ENCODE data around the gene MYO5A. TPM values are rescaled to one million over a fixed set of nuclear protein-coding genes. Genes with fewer than 3 reads are reported as not detected.

MYO5A gene
- total RNA-seq, 1 experiment from 2014 or later: 17.6 TPM

DNA sequence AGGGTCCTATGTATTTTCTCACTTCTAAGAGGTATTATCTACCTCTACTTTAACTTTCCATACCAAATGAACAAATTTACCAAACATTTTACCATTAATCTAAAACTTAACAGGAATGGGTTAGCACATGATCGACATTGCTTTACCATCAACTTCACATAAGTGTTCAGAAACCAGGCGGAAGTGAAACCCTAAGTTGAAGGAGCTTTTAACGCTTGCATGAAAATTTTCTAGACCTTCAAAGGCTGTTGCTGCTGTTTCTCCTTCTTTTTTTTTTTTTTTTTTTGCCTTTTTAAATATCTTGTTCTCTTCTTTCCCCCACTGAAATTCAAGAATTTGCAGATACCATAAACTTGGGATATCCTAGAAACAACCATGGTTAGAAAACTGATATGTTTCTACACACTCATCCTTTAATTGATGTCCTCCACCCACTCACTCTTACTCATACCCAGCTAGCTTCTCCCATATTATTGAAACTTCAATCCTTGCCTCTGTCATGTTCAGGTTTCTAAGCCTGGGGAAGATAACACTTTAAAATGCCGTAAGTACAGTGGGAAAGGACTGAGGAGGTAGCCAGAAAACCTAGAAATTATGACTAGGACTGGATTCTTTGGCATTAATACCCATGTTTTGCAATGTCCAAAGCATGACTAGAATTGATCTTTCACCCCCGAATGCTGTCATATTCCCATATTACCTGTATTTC is 24.7 kb downstream of the MYO5A start:
- peak; percentile 71 for TF ChIP-seq EGR1 (IDR thresholded peaks at IDR 0.05; ENCODE audit: low read depth)
- no peak for TF ChIP-seq CTCF (IDR thresholded peaks at IDR 0.05 in 2 of 3, conservative IDR thresholded peaks at IDR 0.05 in 1 of 3; ENCODE audit: borderline replicate concordance in 1 of 3, insufficient read depth in 1 of 3, low read depth in 2 of 3, low read length in 2 of 3)
- Histone ChIP-seq H3K9me3 (ENCODE audit: control insufficient read depth in 1 of 2, insufficient read depth in 1 of 2, low read depth in 1 of 2, low read length in 2 of 2) (no peaks in the 10 kb centered on the region), H3K27me3 (ENCODE audit: insufficient read depth, low read length) (no peaks in the 10 kb centered on the region), H3K27ac (ENCODE audit: low read depth, low read length) (no peak overlapping the region), H4K20me1 (ENCODE audit: insufficient read depth) (no peaks in the 10 kb centered on the region), H3K79me2 (ENCODE audit: insufficient read depth, low read length) (no peaks in the 10 kb centered on the region; the same call in 1 of the 2 replicates), H3K36me3 (ENCODE audit: control insufficient read depth in 1 of 2, insufficient read depth in 2 of 2, low read length in 2 of 2) (no peaks in the 10 kb centered on the region), H3K4me1 (ENCODE audit: control insufficient read depth in 1 of 2, insufficient read depth in 2 of 2, low read length in 2 of 2) (peaks cover 2 to 8% of the 10 kb centered on the region in 2 experiments; a peak in 2 of 4 replicates), H3K9ac (ENCODE audit: low read length) (no peak overlapping the region), H3K9me2 (ENCODE audit: insufficient read depth) (no peaks in the 10 kb centered on the region), H3K4me3 (replicated peaks in 1 of 2; ENCODE audit: low read depth in 1 of 2, low read length in 2 of 2) (no peak overlapping the region), H2AFZ (ENCODE audit: low read depth, low read length, poor library complexity, severe bottlenecking) (no peak overlapping the region), H3K4me2 (ENCODE audit: low read length) (peak overlapping the region; percentile 41; the same call in 1 of the 2 replicates)
- ChIA-PET CTCF (no interaction called here), RAD21 (ENCODE audit: low non-redundant PET in 1 of 2, low total read pairs in 2 of 2, uncharacterized antibody in 2 of 2, unreplicated experiment in 2 of 2) (interaction anchor here in 1 of 2 experiments (0.7 kb wide), 1 partner anchor 80 kb away, joined by 6 read pairs; no protein-coding TSS in a partner anchor), POLR2A (no interaction called here)
- ATAC-seq (no peak), DNase-seq (ENCODE audit: low read depth, low spot score) (no peak)
- intact Hi-C loops (cut with micrococcal nuclease): no loop called here
- no TSS peak for BruUV-seq (replicated peaks)

DNA sequence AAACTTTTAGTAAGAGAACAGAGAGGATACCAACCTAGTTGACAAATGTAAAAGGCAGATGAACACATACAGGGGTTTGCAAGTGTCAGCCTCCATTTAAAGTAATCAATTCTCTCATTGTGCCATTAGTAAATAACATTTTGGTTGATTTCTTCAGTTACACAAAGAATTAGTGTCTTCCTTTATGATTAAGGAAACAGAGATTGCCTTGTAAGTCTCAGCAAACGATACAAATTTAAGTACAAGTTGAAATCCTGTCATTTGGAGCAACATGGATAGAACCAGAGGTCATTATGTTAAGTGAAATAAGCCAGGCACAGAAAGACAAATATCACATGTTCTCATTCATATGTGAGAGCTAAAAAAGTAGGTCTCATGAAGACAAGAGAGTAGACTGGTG is 26.1 kb downstream of the MYO5A start:
- Histone ChIP-seq H3K79me2 (ENCODE audit: insufficient read depth, low read length) (no peaks in the 10 kb centered on the region), H3K4me2 (ENCODE audit: low read length) (no peak overlapping the region), H3K9me2 (ENCODE audit: insufficient read depth) (no peaks in the 10 kb centered on the region), H4K20me1 (ENCODE audit: insufficient read depth) (no peaks in the 10 kb centered on the region), H3K4me3 (replicated peaks in 1 of 2; ENCODE audit: low read depth in 1 of 2, low read length in 2 of 2) (no peak overlapping the region), H3K4me1 (ENCODE audit: control insufficient read depth in 1 of 2, insufficient read depth in 2 of 2, low read length in 2 of 2) (peaks cover 2 to 8% of the 10 kb centered on the region in 2 experiments; a peak in 2 of 4 replicates), H3K9ac (ENCODE audit: low read length) (no peak overlapping the region), H3K36me3 (ENCODE audit: control insufficient read depth in 1 of 2, insufficient read depth in 2 of 2, low read length in 2 of 2) (no peaks in the 10 kb centered on the region), H2AFZ (ENCODE audit: low read depth, low read length, poor library complexity, severe bottlenecking) (no peak overlapping the region), H3K27me3 (ENCODE audit: insufficient read depth, low read length) (no peaks in the 10 kb centered on the region), H3K27ac (ENCODE audit: low read depth, low read length) (no peak overlapping the region), H3K9me3 (ENCODE audit: control insufficient read depth in 1 of 2, insufficient read depth in 1 of 2, low read depth in 1 of 2, low read length in 2 of 2) (no peaks in the 10 kb centered on the region)
- no peak for TF ChIP-seq EGR1 (IDR thresholded peaks at IDR 0.05; ENCODE audit: low read depth)
- no peak for TF ChIP-seq YY1 (IDR thresholded peaks at IDR 0.05; ENCODE audit: extremely low read depth, insufficient replicate concordance, low read depth, low read length)
- TF ChIP-seq ZFX (IDR thresholded peaks at IDR 0.05): no peak
- no peak for TF ChIP-seq CTCF (IDR thresholded peaks at IDR 0.05 in 2 of 3, conservative IDR thresholded peaks at IDR 0.05 in 1 of 3; ENCODE audit: borderline replicate concordance in 1 of 3, insufficient read depth in 1 of 3, low read depth in 2 of 3, low read length in 2 of 3)
- no peak for TF ChIP-seq RAD21 (IDR thresholded peaks at IDR 0.05; ENCODE audit: low read depth)
- no peak for TF ChIP-seq EZH2 (IDR thresholded peaks at IDR 0.05)
- ChIA-PET CTCF (no interaction called here), RAD21 (ENCODE audit: low non-redundant PET in 1 of 2, low total read pairs in 2 of 2, uncharacterized antibody in 2 of 2, unreplicated experiment in 2 of 2) (no interaction called here), POLR2A (no interaction called here)
- no peak for ATAC-seq
- no peak for DNase-seq (ENCODE audit: low read depth, low spot score)
- no TSS peak for BruUV-seq (replicated peaks)
- intact Hi-C loops (cut with micrococcal nuclease): no loop called here

Measured in HCT116 (cell line).